PC-9 (cell line): ENCODE measurements around the gene LAMC3. TPM values are rescaled to one million over a fixed set of nuclear protein-coding genes. Genes with fewer than 3 reads are reported as not detected.

ENCODE experiments used
- BruUV-seq: library from RNA; stranded (reverse); fragments of 400-500 nt; replicated peaks from 2 replicates; lab custom pipeline; 2021; lab: Mats Ljungman, UMichigan
- CTCF ChIA-PET: fragments of 300-600 bp; sonication (Branson Sonifier 250); formaldehyde crosslinking; loops from one replicate; lab custom pipeline; 2022; ENCODE audit warnings: antibody characterized with exemption; lab: Charles Lee
- POLR2A ChIA-PET: fragments of 300-600 bp; sonication (Branson Sonifier 250); formaldehyde crosslinking; loops from one replicate; lab custom pipeline; 2022; ENCODE audit warnings: antibody characterized with exemption; ENCODE audit not compliant: unreplicated experiment; lab: Charles Lee
- DNase-seq, 2 experiments: peaks; one replicate each; pipeline versions ENCODE4 v3.0.0 to v3.0.0-alpha.2; 2015 to 2022; ENCODE audit warnings: mixed read lengths in 1 of 2
- H2AFZ ChIP-seq: fragments of 200-600 bp; sonication (generic); 2 replicates; pipeline ENCODE4 v1.8.1; 2017; ENCODE audit warnings: antibody characterized with exemption
- H3F3A ChIP-seq: fragments of 200-600 bp; sonication (generic); 2 replicates; pipeline ENCODE4 v1.8.1; 2017; ENCODE audit warnings: antibody characterized with exemption, mild to moderate bottlenecking, low read depth; ENCODE audit not compliant: insufficient read depth
- H3K27ac ChIP-seq: fragments of 200-600 bp; sonication (generic); 2 replicates; pipeline ENCODE4 v1.6.1; 2016; ENCODE audit warnings: mixed run types
- H3K27me3 ChIP-seq: fragments of 200-600 bp; sonication (generic); 2 replicates; pipeline ENCODE4 v1.6.1; 2016; ENCODE audit warnings: low read depth, mixed run types; ENCODE audit not compliant: insufficient read depth
- H3K36me3 ChIP-seq: fragments of 200-600 bp; sonication (generic); 2 replicates; pipeline ENCODE4 v1.6.1; 2016; ENCODE audit warnings: low read depth, mixed run types
- H3K4me1 ChIP-seq: fragments of 200-600 bp; sonication (generic); replicated peaks from 2 replicates; pipeline ENCODE4 v1.6.1; 2016; ENCODE audit warnings: mixed run types; ENCODE audit not compliant: insufficient read depth
- H3K4me2 ChIP-seq: fragments of 200-600 bp; sonication (generic); 2 replicates; pipeline ENCODE4 v1.6.1; 2017; ENCODE audit warnings: mixed run types
- H3K4me3 ChIP-seq: fragments of 200-600 bp; sonication (generic); 2 replicates; pipeline ENCODE4 v1.6.1; 2016; ENCODE audit warnings: mixed run types
- H3K79me2 ChIP-seq: fragments of 200-600 bp; sonication (generic); 2 replicates; pipeline ENCODE4 v1.6.1; 2017; ENCODE audit warnings: low read depth, mixed run types
- H3K9me2 ChIP-seq: fragments of 200-600 bp; sonication (generic); 2 replicates; pipeline ENCODE4 v1.8.1; 2017; ENCODE audit warnings: mild to moderate bottlenecking; ENCODE audit not compliant: insufficient read depth
- H3K9me3 ChIP-seq: fragments of 200-600 bp; sonication (generic); 2 replicates; pipeline ENCODE4 v1.8.1; 2016; ENCODE audit warnings: low read depth; ENCODE audit not compliant: insufficient read depth
- H4K20me1 ChIP-seq: fragments of 200-600 bp; sonication (generic); 2 replicates; pipeline ENCODE4 v1.8.1; 2017; ENCODE audit not compliant: insufficient read depth
- CTCF ChIP-seq: fragments of 200-600 bp; sonication (generic); conservative IDR thresholded peaks from 2 replicates; pipeline ENCODE4 v1.6.1; 2017; ENCODE audit warnings: mixed run types, antibody characterized with exemption, mild to moderate bottlenecking, moderate library complexity
- EZH2 ChIP-seq: fragments of 200-600 bp; sonication (generic); IDR thresholded peaks from 2 replicates; pipeline ENCODE4 v1.8.0; 2017; ENCODE audit warnings: antibody characterized with exemption, low read depth
- intact Hi-C: fragments of 100-400 bp; cut with micrococcal nuclease; formaldehyde crosslinking; loops from one replicate; pipeline ENCODE4 v1.10.0; 2022; ENCODE audit not compliant: unreplicated experiment
- total RNA-seq: library from RNA; stranded (reverse); gene quantifications from 2 replicates; pipeline ENCODE4 v1.2.3, GENCODE V29; 2021

Gene LAMC3
- total RNA-seq, 1 experiment from 2014 or later, result 0.41 TPM

GRCh38 chr9:130972277-130972956, 36.6 kb upstream of the LAMC3 start:
- no peaks in the 10 kb centered on the region for H3K4me1 ChIP-seq
- H3K27ac ChIP-seq, result no peak overlapping the region
- H2AFZ ChIP-seq, result no peak overlapping the region
- peaks cover 36% of the 10 kb centered on the region for H3K27me3 ChIP-seq
- DNase-seq, result no peak
- H3K36me3 ChIP-seq, result no peaks in the 10 kb centered on the region
- no peak overlapping the region for H3K4me3 ChIP-seq
- no peaks in the 10 kb centered on the region for H3K9me2 ChIP-seq
- no peaks in the 10 kb centered on the region; the same call in 1 of the 2 replicates for H3F3A ChIP-seq
- ChIA-PET CTCF (no interaction called here), POLR2A (interaction anchor here (0.6 kb wide), 1 partner anchor 12 kb away, joined by 6 read pairs; no protein-coding TSS in a partner anchor)
- H3K79me2 ChIP-seq, result no peaks in the 10 kb centered on the region
- H3K9me3 ChIP-seq, result no peaks in the 10 kb centered on the region
- intact Hi-C loops, result no loop called here
- H3K4me2 ChIP-seq, result no peak overlapping the region
- TF ChIP-seq EZH2 (no peak), CTCF (no peak)
- H4K20me1 ChIP-seq, result no peaks in the 10 kb centered on the region
- BruUV-seq, result no TSS peak

- Histone ChIP-seq H3K79me2 (no peaks in the 10 kb centered on the region), H4K20me1 (no peaks in the 10 kb centered on the region), H2AFZ (no peak overlapping the region), H3K9me2 (no peaks in the 10 kb centered on the region), H3K4me3 (no peak overlapping the region), H3K4me1 (no peaks in the 10 kb centered on the region), H3K9me3 (no peaks in the 10 kb centered on the region), H3F3A (no peaks in the 10 kb centered on the region; the same call in 1 of the 2 replicates), H3K27ac (no peak overlapping the region), H3K4me2 (no peak overlapping the region), H3K36me3 (no peaks in the 10 kb centered on the region), H3K27me3 (peaks cover 36% of the 10 kb centered on the region)
- no TSS peak for BruUV-seq
- ChIA-PET POLR2A (no interaction called here), CTCF (no interaction called here)
- no peak for DNase-seq
- no peak for TF ChIP-seq EZH2
- no peak for TF ChIP-seq CTCF
- intact Hi-C loops, result no loop called here
Observed at GRCh38 chr9:130972957-130973685, 35.9 kb upstream of the LAMC3 start.

GRCh38 chr9:130973686-130974281, 35.2 kb upstream of the LAMC3 start:
- Histone ChIP-seq H3K36me3 (no peaks in the 10 kb centered on the region), H3F3A (no peaks in the 10 kb centered on the region; the same call in 1 of the 2 replicates), H3K4me1 (no peaks in the 10 kb centered on the region), H3K79me2 (no peaks in the 10 kb centered on the region), H3K4me3 (no peak overlapping the region), H3K27me3 (peaks cover 36% of the 10 kb centered on the region), H2AFZ (no peak overlapping the region), H3K27ac (no peak overlapping the region), H4K20me1 (no peaks in the 10 kb centered on the region), H3K4me2 (no peak overlapping the region), H3K9me3 (no peaks in the 10 kb centered on the region), H3K9me2 (no peaks in the 10 kb centered on the region)
- ChIA-PET CTCF (no interaction called here), POLR2A (no interaction called here)
- DNase-seq, result no peak
- TF ChIP-seq EZH2 (no peak), CTCF (no peak)
- intact Hi-C loops, result no loop called here
- no TSS peak for BruUV-seq
